ENCODE data around the gene HRH1. TPM values are rescaled to one million over a fixed set of nuclear protein-coding genes. Genes with fewer than 3 reads are reported as not detected.

The HRH1 gene
- total RNA-seq, 4 donors from 2014 or later, result 10.9 to 12.2 (median 11.4) TPM

- Histone ChIP-seq H3K4me3 (no peak overlapping the region), H3K27ac (no peak overlapping the region)
Measured at GRCh38 chr3:11138371-11138770, 15.9 kb upstream of the HRH1 start.

GRCh38 chr3:11140030-11140712, 14.1 kb upstream of the HRH1 start:
- no peaks in the 10 kb centered on the region for H3K27me3 ChIP-seq
- no peak for DNase-seq (ENCODE audit: low spot score in 2 of 2)
- H3K36me3 ChIP-seq, result no peaks in the 10 kb centered on the region
- WGBS, result 15% methylated on average over 13 of the region's 13 CpGs
- no peak overlapping the region for H3K4me3 ChIP-seq
- peaks cover 31% of the 10 kb centered on the region for H3K4me1 ChIP-seq
- no peaks in the 10 kb centered on the region for H3K9me3 ChIP-seq
- H3K27ac ChIP-seq, result no peak overlapping the region
- no peak for TF ChIP-seq EP300 (IDR thresholded peaks at IDR 0.05)
- TF ChIP-seq CTCF (IDR thresholded peaks at IDR 0.05), result no peak
- TF ChIP-seq POLR2A (IDR thresholded peaks at IDR 0.05), result no peak
- no peak for TF ChIP-seq POLR2AphosphoS5 (IDR thresholded peaks at IDR 0.05)

More at GRCh38 chr3:11138371-11138770, 15.9 kb upstream of the HRH1 start:
- Histone ChIP-seq H3K27me3 (no peaks in the 10 kb centered on the region), H3K9me3 (no peaks in the 10 kb centered on the region), H3K4me1 (peaks cover 31% of the 10 kb centered on the region), H3K36me3 (no peaks in the 10 kb centered on the region)
- no peak for DNase-seq (ENCODE audit: low spot score in 2 of 2)
- 69% methylated on average over 2 of the region's 2 CpGs for WGBS
- TF ChIP-seq POLR2A (IDR thresholded peaks at IDR 0.05) (no peak), EP300 (IDR thresholded peaks at IDR 0.05) (no peak), CTCF (IDR thresholded peaks at IDR 0.05) (no peak)

- no peak overlapping the region for H3K27ac ChIP-seq
- no peak overlapping the region for H3K4me3 ChIP-seq
- 46% methylated on average over 2 of the region's 2 CpGs for WGBS
Measured at GRCh38 chr3:11140713-11141104, 13.6 kb upstream of the HRH1 start.

GRCh38 chr3:11143476-11143875, 10.8 kb upstream of the HRH1 start:
- TF ChIP-seq POLR2AphosphoS5 (IDR thresholded peaks at IDR 0.05) (no peak), CTCF (IDR thresholded peaks at IDR 0.05) (no peak), POLR2A (IDR thresholded peaks at IDR 0.05) (no peak), EP300 (IDR thresholded peaks at IDR 0.05) (no peak)
- Histone ChIP-seq H3K4me1 (peaks cover 14% of the 10 kb centered on the region), H3K27me3 (no peaks in the 10 kb centered on the region), H3K4me3 (no peak overlapping the region), H3K36me3 (no peaks in the 10 kb centered on the region), H3K9me3 (no peaks in the 10 kb centered on the region), H3K27ac (no peak overlapping the region)
- DNase-seq (ENCODE audit: low spot score in 2 of 2), result no peak
- WGBS, result 90% methylated on average over 5 of the region's 5 CpGs

More at GRCh38 chr3:11140713-11141104, 13.6 kb upstream of the HRH1 start:
- Histone ChIP-seq H3K9me3 (no peaks in the 10 kb centered on the region), H3K4me1 (peaks cover 31% of the 10 kb centered on the region), H3K27me3 (no peaks in the 10 kb centered on the region), H3K36me3 (no peaks in the 10 kb centered on the region)
- TF ChIP-seq CTCF (IDR thresholded peaks at IDR 0.05), result no peak
- DNase-seq (ENCODE audit: low spot score in 2 of 2), result no peak

- H3K4me1 ChIP-seq, result peaks cover 8% of the 10 kb centered on the region
- no peak for DNase-seq (ENCODE audit: low spot score in 2 of 2)
- H3K9me3 ChIP-seq, result no peaks in the 10 kb centered on the region
- H3K4me3 ChIP-seq, result no peak overlapping the region
- H3K36me3 ChIP-seq, result no peaks in the 10 kb centered on the region
- H3K27ac ChIP-seq, result no peak overlapping the region
- no peaks in the 10 kb centered on the region for H3K27me3 ChIP-seq
- TF ChIP-seq CTCF (IDR thresholded peaks at IDR 0.05) (no peak), POLR2A (IDR thresholded peaks at IDR 0.05) (no peak), EP300 (IDR thresholded peaks at IDR 0.05) (no peak), POLR2AphosphoS5 (IDR thresholded peaks at IDR 0.05) (no peak)
- 82% methylated on average over 5 of the region's 5 CpGs for WGBS
Measured at GRCh38 chr3:11144996-11145395, 9.3 kb upstream of the HRH1 start.
